Stimulated activated CD8-positive, alpha-beta memory T cell treated with anti-CD3 and anti-CD28 coated beads, Interleukin-12 subunit alpha, Interleukin-12 subunit beta, amount 100 ng/mL, for 4 hours (primary cell): ENCODE data around the gene OSGIN1.
"Not testable (repeated sequence)": the region's sequence is repeated elsewhere in the genome, so short reads cannot be mapped to it uniquely, and the experiment has no call there.

Experiments
- DNase-seq: peaks from one replicate; pipeline ENCODE4 v3.0.0-alpha.2; 2020; ENCODE audit warnings: low read depth

Gene OSGIN1

DNA sequence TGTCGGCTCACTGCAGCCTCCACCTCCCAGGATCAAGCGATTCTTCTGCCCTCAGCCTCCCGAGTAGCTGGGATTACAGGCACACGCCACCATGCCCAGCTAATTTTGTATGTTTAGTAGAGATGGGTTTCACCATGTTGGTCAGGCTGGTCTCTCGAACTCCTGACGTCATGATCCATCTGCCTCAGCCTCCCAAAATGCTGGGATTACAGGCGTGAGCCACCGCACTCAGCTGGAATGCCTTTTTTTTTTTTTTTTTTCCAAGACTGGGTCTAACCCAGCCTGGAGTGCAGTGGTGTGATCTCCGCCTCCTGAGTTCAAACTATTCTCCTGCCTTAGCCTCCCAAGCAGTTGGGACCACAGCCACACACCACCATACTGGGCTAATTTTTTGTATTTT is 11.5 kb upstream of the OSGIN1 start:
- DNase-seq = not testable (repeated sequence)

- DNase-seq = no peak
These were observed 11.0 kb upstream of the OSGIN1 start for GRCh38 chr16:83942074-83942473.

GRCh38 chr16:83942815-83943515 is 10.1 kb upstream of the OSGIN1 start:
- no peak for DNase-seq

GRCh38 chr16:83943516-83944050 is 9.5 kb upstream of the OSGIN1 start:
- DNase-seq = no peak

GRCh38 chr16:83945587-83945986 is 7.5 kb upstream of the OSGIN1 start:
- no peak for DNase-seq

GRCh38 chr16:83946154-83946780 is 6.8 kb upstream of the OSGIN1 start:
- no peak for DNase-seq

DNA sequence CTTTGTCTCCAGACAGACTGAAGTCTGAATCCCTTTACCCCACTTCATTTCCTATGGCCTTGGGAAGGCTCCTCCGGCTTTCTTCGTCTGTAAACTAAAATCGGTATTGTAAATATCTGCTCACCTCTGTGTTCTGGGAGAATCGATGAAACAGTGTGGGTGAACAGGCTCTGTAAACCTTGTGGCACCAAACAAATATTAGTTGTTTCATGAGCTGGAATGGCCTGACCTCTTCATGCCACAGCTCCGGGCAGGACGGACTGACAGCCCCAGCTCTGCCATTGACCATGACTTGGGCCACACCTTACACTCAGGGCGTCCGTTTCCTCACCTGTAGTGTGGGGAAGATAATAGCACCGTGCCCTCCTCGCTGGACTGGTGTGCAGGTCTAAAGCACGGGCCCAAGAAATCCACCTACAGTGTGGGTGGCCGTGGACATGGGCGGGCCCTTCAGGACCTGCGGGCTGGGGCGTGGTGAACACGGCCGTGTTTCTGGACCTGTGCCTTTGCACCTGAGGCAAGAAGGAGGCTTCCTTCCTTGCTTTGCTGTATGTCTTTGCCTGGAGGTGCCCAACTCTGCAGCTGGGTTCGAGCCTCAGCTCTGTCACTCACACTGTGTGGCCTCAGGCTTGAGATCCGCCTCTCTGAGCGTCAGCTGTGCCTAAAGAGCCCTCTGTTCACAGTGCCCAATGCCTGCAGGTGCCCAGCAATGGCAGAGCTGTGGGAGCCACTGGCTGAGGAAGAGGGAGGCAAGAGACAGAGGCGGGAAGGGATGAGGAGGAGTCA is 6.1 kb upstream of the OSGIN1 start:
- DNase-seq = no peak

- no peak for DNase-seq
These were observed 5.3 kb upstream of the OSGIN1 start for GRCh38 chr16:83947642-83948234.

GRCh38 chr16:83948914-83949723 is 3.9 kb upstream of the OSGIN1 start:
- DNase-seq = no peak

DNA sequence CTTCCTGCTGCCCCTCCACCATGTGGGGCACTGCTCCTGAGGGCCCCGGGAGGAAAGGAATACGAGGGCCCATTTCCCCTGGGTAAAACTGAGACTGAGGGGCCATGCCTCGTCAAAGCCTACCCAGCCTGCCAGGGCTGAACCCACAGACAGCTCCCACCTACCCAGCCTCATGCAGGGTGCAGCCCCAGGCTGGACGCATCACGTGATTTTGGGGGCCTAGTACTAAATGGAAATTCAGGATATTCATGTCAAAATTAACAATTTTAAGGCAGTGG is 3.4 kb upstream of the OSGIN1 start:
- no peak for DNase-seq

GRCh38 chr16:83950862-83951399 is 2.1 kb upstream of the OSGIN1 start:
- not testable (repeated sequence) for DNase-seq

DNA sequence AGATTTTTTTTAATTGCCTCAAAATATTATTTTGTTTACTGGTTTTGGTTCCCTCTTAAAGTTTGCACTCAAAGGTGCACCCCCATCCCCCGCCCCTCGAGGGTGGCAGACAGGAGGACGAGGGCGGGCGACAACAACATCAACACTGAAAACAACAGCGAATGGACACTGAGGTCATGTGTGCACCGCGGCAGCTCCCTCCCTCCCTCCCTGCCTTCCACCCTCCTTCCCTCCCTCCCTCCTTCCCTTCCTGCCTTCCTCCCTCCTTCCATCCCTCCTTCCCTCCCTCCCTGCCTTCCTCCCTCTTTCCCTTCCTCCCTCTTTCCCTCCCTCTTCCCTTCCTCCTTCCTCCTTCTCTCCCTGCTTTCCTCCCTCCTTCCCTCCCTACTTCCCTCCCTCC is 1.5 kb upstream of the OSGIN1 start:
- no peak for DNase-seq

- DNase-seq = no peak
These were observed 477 bp upstream of the OSGIN1 start for GRCh38 chr16:83952587-83952939.

DNA sequence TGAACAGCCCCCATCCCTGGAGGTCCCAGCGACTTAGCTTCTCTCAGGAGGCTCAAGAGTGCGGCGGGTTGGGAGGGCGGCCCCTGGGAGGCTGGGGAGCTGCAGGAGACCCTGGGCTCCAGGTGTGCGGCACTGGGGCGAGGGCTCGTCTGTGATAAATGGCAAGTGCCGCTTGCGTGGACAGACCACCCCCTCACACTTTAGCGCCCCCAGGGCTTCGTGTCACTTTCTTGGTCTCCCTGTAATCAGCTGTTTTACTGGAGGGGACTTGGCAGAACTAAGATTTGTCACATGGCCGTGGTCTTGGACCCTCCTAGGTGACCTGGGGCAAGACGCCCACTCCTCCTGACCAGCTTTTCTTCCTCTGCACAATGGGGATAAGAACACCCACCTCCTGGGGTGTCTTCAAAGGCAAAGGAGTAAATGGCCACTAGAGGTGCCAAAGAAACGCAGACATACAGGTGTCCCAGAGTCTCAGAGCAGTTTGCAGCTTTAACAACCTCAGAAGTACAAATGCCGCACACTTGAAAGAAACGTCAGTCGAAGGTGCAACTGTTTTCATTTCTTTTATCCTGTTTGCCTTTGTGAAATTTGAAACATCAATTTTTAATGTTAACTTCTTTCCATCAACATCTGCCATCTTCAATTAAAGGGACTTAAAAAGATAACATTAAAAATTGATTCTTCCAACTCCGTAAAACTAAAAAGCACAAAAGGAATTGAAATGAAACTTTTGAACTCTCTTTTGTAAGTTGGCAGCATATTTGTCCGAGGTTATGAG is 946 bp downstream of the OSGIN1 start:
- DNase-seq = no peak

- DNase-seq = no peak
These were observed 1.6 kb downstream of the OSGIN1 start for GRCh38 chr16:83954577-83955016.

GRCh38 chr16:83955218-83956130 is 2.4 kb downstream of the OSGIN1 start:
- DNase-seq = no peak

DNA sequence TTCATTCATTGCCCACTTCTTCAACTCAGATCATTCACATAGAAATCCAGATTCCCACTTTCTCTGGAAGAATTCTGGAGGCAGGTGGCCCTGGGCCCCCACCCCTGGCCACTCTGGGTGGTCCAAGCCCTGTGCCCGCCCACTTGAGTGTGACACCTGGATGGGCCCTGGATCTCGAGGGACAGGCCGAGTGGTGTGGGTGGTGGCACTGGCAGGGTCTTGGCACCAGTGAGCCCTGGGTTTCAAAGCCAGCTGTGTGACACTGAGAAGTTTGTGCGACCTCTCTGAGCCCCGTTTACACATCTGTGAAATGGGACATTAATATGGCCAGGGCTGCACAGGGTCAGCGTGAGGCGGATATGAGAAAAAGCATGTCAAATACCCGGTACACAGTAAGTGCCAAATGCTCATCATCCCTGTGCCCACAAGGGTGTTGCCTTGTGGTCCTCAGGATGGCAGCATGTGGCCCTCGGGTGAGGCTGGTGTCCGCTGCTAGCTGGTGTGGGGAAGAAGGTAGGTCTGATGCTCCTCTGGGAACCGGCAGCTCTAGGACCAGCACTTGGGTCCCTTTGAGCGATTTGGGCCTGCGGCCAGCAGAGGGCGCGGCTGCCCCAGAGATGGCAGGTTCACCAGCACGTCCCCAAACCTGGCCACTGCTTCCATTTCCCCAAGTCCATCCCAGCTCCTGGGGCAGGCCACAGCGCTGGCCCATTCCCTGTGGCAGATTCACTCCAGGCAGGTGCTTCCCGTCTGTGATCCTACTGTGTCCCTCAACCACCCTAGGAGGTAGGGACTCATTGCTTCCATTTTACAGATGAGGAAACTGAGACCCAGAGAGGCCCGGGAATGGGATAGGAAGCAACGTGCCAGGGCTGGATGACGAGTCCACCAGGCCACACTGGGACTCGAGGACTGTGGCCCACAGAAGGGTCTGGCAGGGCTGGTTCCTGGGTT is 3.6 kb downstream of the OSGIN1 start:
- DNase-seq = peak; percentile 36

DNA sequence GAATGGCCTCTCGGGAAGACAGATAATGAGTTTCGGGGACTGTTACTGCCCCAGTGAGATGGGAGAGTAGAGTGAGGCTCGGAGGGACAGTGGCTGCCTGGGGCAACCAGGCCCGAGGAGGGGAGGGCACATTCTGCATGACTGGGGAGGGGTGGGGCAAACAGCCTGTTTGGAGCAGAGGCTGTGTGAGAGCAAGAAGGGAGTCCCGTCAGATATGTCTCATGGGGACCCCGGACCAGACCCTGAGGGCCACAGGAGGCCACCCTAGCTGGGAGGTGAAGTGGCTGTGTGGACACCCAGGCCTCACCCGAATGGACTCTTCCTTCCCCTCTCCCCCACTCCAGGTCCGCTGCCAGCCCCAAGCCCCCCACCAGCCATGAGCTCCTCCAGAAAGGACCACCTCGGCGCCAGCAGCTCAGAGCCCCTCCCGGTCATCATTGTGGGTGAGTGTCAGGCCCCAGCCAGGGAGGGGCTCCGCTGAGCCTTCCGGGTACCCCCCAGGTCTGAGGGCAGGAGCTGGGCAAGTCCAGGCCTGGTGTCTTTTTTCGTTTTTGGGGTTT is 4.3 kb downstream of the OSGIN1 start:
- DNase-seq = no peak
